Cortex of kidney (tissue), 1 donor: ENCODE results near the gene MPV17L2.
"Not testable (repeated sequence)": the region's sequence is repeated elsewhere in the genome, so short reads cannot be mapped to it uniquely, and the experiment has no call there.

Experiments
- DNase-seq: peaks from one replicate; lab custom pipeline; 2025; lab: John Stamatoyannopoulos, UW

The MPV17L2 gene

GRCh38 chr19:18193388-18194180 is 566 bp downstream of the MPV17L2 start:
- DNase-seq = no peak

- DNase-seq = no peak
These were observed 1.1 kb downstream of the MPV17L2 start for GRCh38 chr19:18194181-18194530.

GRCh38 chr19:18194554-18195238 is 1.7 kb downstream of the MPV17L2 start:
- DNase-seq = no peak

GRCh38 chr19:18196511-18196845 is 3.5 kb downstream of the MPV17L2 start:
- DNase-seq = no peak

- DNase-seq = no peak
These were observed 4.3 kb downstream of the MPV17L2 start for GRCh38 chr19:18197306-18197705.

- DNase-seq = no peak
These were observed 4.9 kb downstream of the MPV17L2 start for GRCh38 chr19:18197941-18198340.

- DNase-seq = no peak
These were observed 5.4 kb downstream of the MPV17L2 start for GRCh38 chr19:18198374-18198773.

- no peak for DNase-seq
These were observed 9.4 kb downstream of the MPV17L2 start for GRCh38 chr19:18202397-18202777.

GRCh38 chr19:18202778-18203407 is 9.9 kb downstream of the MPV17L2 start:
- DNase-seq = no peak

- DNase-seq = no peak
These were observed 10.4 kb downstream of the MPV17L2 start for GRCh38 chr19:18203408-18203862.

- peak; percentile 95 for DNase-seq
These were observed 10.9 kb downstream of the MPV17L2 start, which contains the start of gene RAB3A for GRCh38 chr19:18203863-18204393. RAB3A (minus strand) TSS chr19:18204042; CDS start chr19:18202740, 1,302 bp downstream.

- no peak for DNase-seq
These were observed 11.6 kb downstream of the MPV17L2 start for GRCh38 chr19:18204394-18205199.

- no peak for DNase-seq
These were observed 12.3 kb downstream of the MPV17L2 start for GRCh38 chr19:18205200-18205892.

- no peak for DNase-seq
These were observed 13.0 kb downstream of the MPV17L2 start for GRCh38 chr19:18206018-18206417.

- DNase-seq = no peak
These were observed 15.3 kb downstream of the MPV17L2 start for GRCh38 chr19:18208098-18208951.

- not testable (repeated sequence) for DNase-seq
These were observed 16.9 kb downstream of the MPV17L2 start for GRCh38 chr19:18209912-18210311.

- DNase-seq = no peak
These were observed 18.7 kb downstream of the MPV17L2 start for GRCh38 chr19:18211683-18212082.

- no peak for DNase-seq
These were observed 21.9 kb downstream of the MPV17L2 start for GRCh38 chr19:18214779-18215433.

GRCh38 chr19:18216789-18217188 is 23.8 kb downstream of the MPV17L2 start:
- no peak for DNase-seq

- no peak for DNase-seq
These were observed 25.1 kb downstream of the MPV17L2 start for GRCh38 chr19:18218159-18218558.
